GM23248 (cell line): ENCODE results near the gene MAGEE1. TPM values are rescaled to one million over a fixed set of nuclear protein-coding genes. Genes with fewer than 3 reads are reported as not detected.

ENCODE experiments used
- DNase-seq: peaks from one replicate; pipeline ENCODE4 v3.0.0-alpha.2; 2015
- H2AFZ ChIP-seq: fragments of 200-600 bp; sonication (generic); 2 replicates; pipeline ENCODE4 v1.6.1; 2016; ENCODE audit warnings: antibody characterized with exemption
- H3F3A ChIP-seq: fragments of 200-600 bp; sonication (generic); 2 replicates; pipeline ENCODE4 v1.6.1; 2016; ENCODE audit warnings: mild to moderate bottlenecking, antibody characterized with exemption, mixed run types; ENCODE audit not compliant: insufficient read depth
- H3K27ac ChIP-seq: fragments of 200-600 bp; sonication (generic); 2 replicates; pipeline ENCODE4 v1.5.1; 2016; ENCODE audit warnings: mild to moderate bottlenecking
- H3K27me3 ChIP-seq: fragments of 200-600 bp; sonication (generic); replicated peaks from 2 replicates; pipeline ENCODE4 v1.6.1; 2016; ENCODE audit warnings: mild to moderate bottlenecking; ENCODE audit not compliant: insufficient read depth
- H3K36me3 ChIP-seq: fragments of 200-600 bp; sonication (generic); 2 replicates; pipeline ENCODE4 v1.6.1; 2016; ENCODE audit warnings: low read depth, mild to moderate bottlenecking
- H3K4me1 ChIP-seq: fragments of 200-600 bp; sonication (generic); 2 replicates; pipeline ENCODE4 v1.6.1; 2016; ENCODE audit warnings: mild to moderate bottlenecking; ENCODE audit not compliant: insufficient read depth
- H3K4me2 ChIP-seq: fragments of 200-600 bp; sonication (generic); one replicate; pipeline ENCODE4 v1.6.1; 2016; ENCODE audit warnings: mild to moderate bottlenecking; ENCODE audit not compliant: unreplicated experiment
- H3K4me3 ChIP-seq: fragments of 200-600 bp; sonication (generic); 2 replicates; pipeline ENCODE4 v1.5.1; 2016; ENCODE audit warnings: mild to moderate bottlenecking
- H3K79me2 ChIP-seq: fragments of 200-600 bp; sonication (generic); 2 replicates; pipeline ENCODE4 v1.6.1; 2016; ENCODE audit warnings: mild to moderate bottlenecking; ENCODE audit not compliant: insufficient read depth
- H3K9ac ChIP-seq: fragments of 200-600 bp; sonication (generic); 2 replicates; pipeline ENCODE4 v1.6.1; 2016; ENCODE audit warnings: mild to moderate bottlenecking
- H3K9me2 ChIP-seq: fragments of 200-600 bp; sonication (generic); 2 replicates; pipeline ENCODE4 v1.6.1; 2016; ENCODE audit warnings: mixed run types, mild to moderate bottlenecking, moderate library complexity; ENCODE audit not compliant: insufficient read depth
- H3K9me3 ChIP-seq: fragments of 200-600 bp; sonication (generic); one replicate; pipeline ENCODE4 v1.6.1; 2017; ENCODE audit warnings: low read depth
- H4K20me1 ChIP-seq: fragments of 200-600 bp; sonication (generic); 2 replicates; pipeline ENCODE4 v1.6.0; 2016; ENCODE audit not compliant: insufficient read depth
- EZH2 ChIP-seq: fragments of 200-600 bp; sonication (generic); IDR thresholded peaks from 2 replicates; pipeline ENCODE4 v1.6.1; 2018; ENCODE audit warnings: antibody characterized with exemption, mild to moderate bottlenecking; ENCODE audit not compliant: insufficient read depth, poor library complexity, severe bottlenecking
- EZH2phosphoT487 ChIP-seq: fragments of 200-600 bp; sonication (generic); IDR thresholded peaks from 2 replicates; pipeline ENCODE4 v1.6.1; 2018; ENCODE audit warnings: antibody characterized with exemption, moderate library complexity, mild to moderate bottlenecking, low read depth; ENCODE audit not compliant: insufficient read depth
- WGBS, 2 experiments: methylation state at CpG; one replicate each; pipeline ENCODE4 v1.1.6; 2015 to 2017; ENCODE audit warnings: low lambda C conversion rate in 2 of 2, low coverage in 1 of 2; ENCODE audit errors: missing lambda C conversion rate in 2 of 2; 5-methylcytosine and 5-hydroxymethylcytosine counted together
- in situ Hi-C: fragments of 300-500 bp; cut with MboI; formaldehyde crosslinking; loops from 2 replicates; pipeline ENCODE4 v1.15.0; 2020
- polyA plus RNA-seq: library from polyadenylated mRNA; unstranded; fragments of >200 nt; fragmentation: Nextera tagmentation; extraction: Ambion mirVana; gene quantifications from 2 replicates; pipeline ENCODE4 v1.2.1, GENCODE V29; 2016
- total RNA-seq: library from RNA; depleted of rRNA; stranded (reverse); fragments of >200 nt; shearing (Covaris generic); gene quantifications from 2 replicates; pipeline ENCODE4 v1.2.3, GENCODE V29; 2014

The MAGEE1 gene
- total and polyA plus RNA-seq, 2 experiments from 2014 or later, result 0.60 to 0.86 TPM

DNA sequence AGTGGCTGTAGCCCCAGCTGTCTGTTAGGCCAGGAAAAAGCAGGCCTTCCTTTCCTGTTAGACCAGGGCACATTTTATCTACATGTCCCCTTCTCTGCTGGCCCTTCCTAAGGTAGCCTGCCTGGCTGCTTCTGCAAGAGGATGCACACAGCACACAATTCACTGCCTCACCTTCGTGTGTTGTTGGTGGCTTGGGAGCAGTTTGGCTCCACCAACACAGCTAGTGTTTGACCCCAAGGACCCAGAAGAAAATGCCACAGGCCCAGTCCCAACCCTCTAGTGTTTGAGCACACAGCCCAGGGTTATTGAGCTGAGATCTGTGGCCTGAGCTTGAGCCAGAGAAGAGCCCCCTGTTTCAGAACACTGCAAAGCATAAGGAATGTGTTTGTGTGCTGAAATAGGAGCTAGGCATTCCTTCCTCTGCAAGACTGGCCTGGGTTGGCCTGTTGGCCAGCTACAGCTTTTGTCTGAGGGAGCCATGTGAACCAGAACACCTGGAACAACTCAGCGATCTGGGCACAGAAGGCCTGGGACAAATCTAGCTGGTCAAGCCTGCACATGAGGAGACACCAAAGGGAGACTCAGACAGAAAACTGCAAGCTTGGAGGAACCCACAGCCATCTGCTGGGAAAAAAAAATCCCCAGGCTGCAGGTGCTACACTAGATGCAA is 26.4 kb downstream of the MAGEE1 start:
- Histone ChIP-seq H3K36me3 (no peaks in the 10 kb centered on the region), H2AFZ (no peak overlapping the region), H3K4me2 (no peak overlapping the region), H3K27me3 (no peaks in the 10 kb centered on the region), H3K4me3 (no peak overlapping the region), H4K20me1 (no peaks in the 10 kb centered on the region), H3K79me2 (no peaks in the 10 kb centered on the region), H3K4me1 (no peaks in the 10 kb centered on the region), H3F3A (no peaks in the 10 kb centered on the region), H3K27ac (no peak overlapping the region), H3K9me3 (no peaks in the 10 kb centered on the region), H3K9ac (no peak overlapping the region), H3K9me2 (no peaks in the 10 kb centered on the region)
- 0 to 8% methylated on average over 1 to 2 of the region's 2 CpGs for WGBS, 2 experiments
- TF ChIP-seq EZH2phosphoT487, result no peak
- TF ChIP-seq EZH2, result no peak
- no peak for DNase-seq
- in situ Hi-C loops, result loop anchor here (25.0 kb wide), 1 partner anchor 167 kb away; no protein-coding TSS in a partner anchor

DNA sequence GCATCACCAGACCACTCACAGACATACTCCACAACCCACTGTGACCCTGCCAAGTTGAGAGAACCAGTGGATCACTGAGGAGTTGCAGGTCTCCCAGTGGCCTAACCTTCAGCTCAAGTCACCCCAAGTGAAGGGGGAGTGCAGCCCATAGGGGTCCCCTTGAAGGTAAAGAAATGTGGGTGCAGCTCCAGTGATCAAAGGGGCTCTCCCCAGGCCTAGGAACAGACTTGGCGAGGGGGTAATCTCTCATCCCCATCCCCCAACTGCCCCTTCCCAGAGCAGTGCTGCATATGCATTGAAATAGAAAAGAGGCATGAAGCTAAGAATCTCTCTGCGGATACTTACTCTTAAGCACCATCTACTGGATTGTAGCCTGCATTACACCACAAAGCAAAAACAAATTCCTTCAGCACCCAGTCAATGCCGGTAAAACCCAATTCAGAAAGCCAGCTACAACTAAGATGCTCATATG is 27.0 kb downstream of the MAGEE1 start:
- no peak overlapping the region for H3K27ac ChIP-seq
- H3K27me3 ChIP-seq, result no peaks in the 10 kb centered on the region
- in situ Hi-C loops, result loop anchor here (25.0 kb wide), 1 partner anchor 167 kb away; no protein-coding TSS in a partner anchor
- no peak overlapping the region for H3K4me3 ChIP-seq
- no peaks in the 10 kb centered on the region for H3F3A ChIP-seq
- H3K4me2 ChIP-seq, result no peak overlapping the region
- no peaks in the 10 kb centered on the region for H3K9me3 ChIP-seq
- H3K79me2 ChIP-seq, result no peaks in the 10 kb centered on the region
- H3K9ac ChIP-seq, result no peak overlapping the region
- no peak overlapping the region for H2AFZ ChIP-seq
- H3K36me3 ChIP-seq, result no peaks in the 10 kb centered on the region
- whole genome bisulfite sequencing, 2 experiments, result 0 to 7% methylated on average over 2 to 3 of the region's 3 CpGs
- H4K20me1 ChIP-seq, result no peaks in the 10 kb centered on the region
- TF ChIP-seq EZH2 (no peak), EZH2phosphoT487 (no peak)
- DNase-seq, result peak; percentile 41
- H3K9me2 ChIP-seq, result no peaks in the 10 kb centered on the region
- H3K4me1 ChIP-seq, result no peaks in the 10 kb centered on the region

DNA sequence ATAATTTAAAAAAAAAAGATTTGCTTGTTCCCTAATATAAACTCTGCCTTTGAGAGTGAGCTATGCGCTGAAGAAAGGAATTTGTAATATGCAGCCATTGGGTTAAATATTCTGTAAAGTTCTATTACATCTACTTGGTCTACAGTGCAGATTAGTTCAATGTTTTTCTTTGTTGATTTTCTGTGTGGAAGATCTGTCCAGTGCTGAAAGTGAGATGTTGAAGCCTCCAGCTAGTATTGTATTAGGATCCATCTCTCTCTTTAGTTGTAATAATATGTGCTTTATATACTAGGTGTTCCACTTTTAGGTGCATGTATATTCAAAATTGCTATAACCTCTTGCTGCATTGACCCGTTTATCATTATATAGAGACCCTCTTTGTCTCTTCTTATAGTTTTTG is 49.8 kb downstream of the MAGEE1 start:
- no peaks in the 10 kb centered on the region for H3K9me3 ChIP-seq
- in situ Hi-C loops, result no loop called here
- H3K9ac ChIP-seq, result no peak overlapping the region
- H3K27ac ChIP-seq, result no peak overlapping the region
- no peaks in the 10 kb centered on the region for H3K4me1 ChIP-seq
- H3K79me2 ChIP-seq, result no peaks in the 10 kb centered on the region
- no peak for TF ChIP-seq EZH2
- no peak for TF ChIP-seq EZH2phosphoT487
- no peaks in the 10 kb centered on the region for H3K9me2 ChIP-seq
- H2AFZ ChIP-seq, result no peak overlapping the region
- H3K4me3 ChIP-seq, result no peak overlapping the region
- H3K4me2 ChIP-seq, result no peak overlapping the region
- WGBS, 2 experiments, result 35 to 44% methylated on average over 2 of the region's 2 CpGs
- H3F3A ChIP-seq, result no peaks in the 10 kb centered on the region
- no peaks in the 10 kb centered on the region for H3K27me3 ChIP-seq
- H3K36me3 ChIP-seq, result no peaks in the 10 kb centered on the region
- H4K20me1 ChIP-seq, result no peaks in the 10 kb centered on the region
- DNase-seq, result no peak
